ENCODE results near the gene FGF22.

DNA sequence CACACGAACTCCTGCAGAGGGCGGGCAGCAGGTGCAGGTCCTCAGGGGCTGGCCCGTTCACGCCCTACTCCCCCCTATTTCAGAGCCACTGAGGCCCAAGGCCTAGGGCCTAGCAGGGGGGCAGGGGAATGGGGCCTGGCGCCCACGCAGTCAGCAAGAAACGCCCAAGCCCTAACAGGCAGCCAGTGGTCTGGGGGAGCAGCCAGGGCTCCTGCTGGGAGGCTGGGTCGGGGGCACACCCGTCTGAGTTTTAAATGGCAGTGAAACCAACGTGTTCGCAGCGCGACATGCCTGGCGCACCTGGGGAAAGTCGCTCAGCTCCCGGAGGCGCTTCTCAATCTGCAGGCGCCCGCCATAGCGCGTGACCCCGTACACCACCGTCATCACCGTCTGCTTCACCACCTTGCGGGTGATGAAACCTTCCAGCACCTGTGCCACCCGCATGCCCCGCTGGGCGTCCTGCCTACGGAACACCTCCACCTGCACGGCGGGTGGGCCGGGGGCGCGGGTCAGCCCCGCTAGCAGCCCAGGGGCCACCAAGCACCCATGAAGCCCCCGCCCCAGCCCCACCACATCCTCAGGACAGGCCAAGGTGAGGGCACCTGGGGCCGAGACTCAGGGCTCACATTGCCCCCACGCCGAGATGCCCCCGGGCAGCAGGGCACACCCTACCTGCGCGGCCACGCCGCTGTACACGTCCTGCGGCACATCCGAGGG, 20.2 kb upstream of the FGF22 start:
- TF ChIP-seq HNF4G (IDR thresholded peaks at IDR 0.05): no peak
- TF ChIP-seq CTCF (IDR thresholded peaks at IDR 0.05; ENCODE audit: low read depth, low read length, missing input control): no peak
- no peak for TF ChIP-seq FOXA1 (IDR thresholded peaks at IDR 0.05)
- TF ChIP-seq RAD21 (IDR thresholded peaks at IDR 0.05): no peak
- TF ChIP-seq, protein P1, sequence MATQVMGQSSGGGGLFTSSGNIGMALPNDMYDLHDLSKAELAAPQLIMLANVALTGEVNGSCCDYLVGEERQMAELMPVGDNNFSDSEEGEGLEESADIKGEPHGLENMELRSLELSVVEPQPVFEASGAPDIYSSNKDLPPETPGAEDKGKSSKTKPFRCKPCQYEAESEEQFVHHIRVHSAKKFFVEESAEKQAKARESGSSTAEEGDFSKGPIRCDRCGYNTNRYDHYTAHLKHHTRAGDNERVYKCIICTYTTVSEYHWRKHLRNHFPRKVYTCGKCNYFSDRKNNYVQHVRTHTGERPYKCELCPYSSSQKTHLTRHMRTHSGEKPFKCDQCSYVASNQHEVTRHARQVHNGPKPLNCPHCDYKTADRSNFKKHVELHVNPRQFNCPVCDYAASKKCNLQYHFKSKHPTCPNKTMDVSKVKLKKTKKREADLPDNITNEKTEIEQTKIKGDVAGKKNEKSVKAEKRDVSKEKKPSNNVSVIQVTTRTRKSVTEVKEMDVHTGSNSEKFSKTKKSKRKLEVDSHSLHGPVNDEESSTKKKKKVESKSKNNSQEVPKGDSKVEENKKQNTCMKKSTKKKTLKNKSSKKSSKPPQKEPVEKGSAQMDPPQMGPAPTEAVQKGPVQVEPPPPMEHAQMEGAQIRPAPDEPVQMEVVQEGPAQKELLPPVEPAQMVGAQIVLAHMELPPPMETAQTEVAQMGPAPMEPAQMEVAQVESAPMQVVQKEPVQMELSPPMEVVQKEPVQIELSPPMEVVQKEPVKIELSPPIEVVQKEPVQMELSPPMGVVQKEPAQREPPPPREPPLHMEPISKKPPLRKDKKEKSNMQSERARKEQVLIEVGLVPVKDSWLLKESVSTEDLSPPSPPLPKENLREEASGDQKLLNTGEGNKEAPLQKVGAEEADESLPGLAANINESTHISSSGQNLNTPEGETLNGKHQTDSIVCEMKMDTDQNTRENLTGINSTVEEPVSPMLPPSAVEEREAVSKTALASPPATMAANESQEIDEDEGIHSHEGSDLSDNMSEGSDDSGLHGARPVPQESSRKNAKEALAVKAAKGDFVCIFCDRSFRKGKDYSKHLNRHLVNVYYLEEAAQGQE (IDR thresholded peaks at IDR 0.05): no peak

Measured in liver (tissue), 3 donors.